ENCODE measurements around the gene FBXW2. TPM values are rescaled to one million over a fixed set of nuclear protein-coding genes. Genes with fewer than 3 reads are reported as not detected.

FBXW2 gene
- total and polyA plus RNA-seq, 8 donors = 47.9 to 93.4 (median 50.9) TPM

GRCh38 chr9:120829650-120830049 is 36.4 kb upstream of the FBXW2 start:
- no peak for DNase-seq
- no peak for ATAC-seq
- peaks cover 3 to 88% of the 10 kb centered on the region in 2 donors for H3K36me3 ChIP-seq

GRCh38 chr9:120820095-120820494 is 26.9 kb upstream of the FBXW2 start:
- intact Hi-C loops (cut with DNase I) = no loop called here
- H3K4me3 ChIP-seq = no peak overlapping the region
- H3K36me3 ChIP-seq = peaks cover 0 to 91% of the 10 kb centered on the region in 2 donors
- no peak for TF ChIP-seq CTCF (IDR thresholded peaks at IDR 0.05)
- ATAC-seq = no peak
- DNase-seq = no peak
- H3K27me3 ChIP-seq = no peaks in the 10 kb centered on the region
- H3K4me1 ChIP-seq = no peaks in the 10 kb centered on the region
- H3K27ac ChIP-seq = no peak overlapping the region
- H3K9me3 ChIP-seq = no peaks in the 10 kb centered on the region

More at GRCh38 chr9:120829650-120830049, 36.4 kb upstream of the FBXW2 start:
- no peak for TF ChIP-seq CTCF (IDR thresholded peaks at IDR 0.05)
- Histone ChIP-seq H3K4me1 (no peaks in the 10 kb centered on the region), H3K9me3 (no peaks in the 10 kb centered on the region), H3K27me3 (no peaks in the 10 kb centered on the region), H3K4me3 (no peak overlapping the region), H3K27ac (no peak overlapping the region)
- intact Hi-C loops (cut with DNase I) = no loop called here

- intact Hi-C loops (cut with DNase I) = no loop called here
Observed at GRCh38 chr9:120818595-120818994, 25.4 kb upstream of the FBXW2 start.

GRCh38 chr9:120815075-120815474 is 21.9 kb upstream of the FBXW2 start:
- peaks cover 0 to 48% of the 10 kb centered on the region in 2 donors for H3K36me3 ChIP-seq
- no peak overlapping the region for H3K27ac ChIP-seq
- ATAC-seq (no peak), DNase-seq (no peak)
- H3K27me3 ChIP-seq = no peaks in the 10 kb centered on the region
- no peaks in the 10 kb centered on the region for H3K4me1 ChIP-seq
- TF ChIP-seq CTCF (IDR thresholded peaks at IDR 0.05) = no peak
- H3K4me3 ChIP-seq = no peak overlapping the region
- intact Hi-C loops (cut with DNase I) = no loop called here
- H3K9me3 ChIP-seq = peaks cover 0 to 10% of the 10 kb centered on the region in 2 donors

More at GRCh38 chr9:120818595-120818994, 25.4 kb upstream of the FBXW2 start:
- Histone ChIP-seq H3K36me3 (peaks cover 0 to 79% of the 10 kb centered on the region in 2 donors), H3K4me1 (no peaks in the 10 kb centered on the region), H3K9me3 (no peaks in the 10 kb centered on the region), H3K27me3 (no peaks in the 10 kb centered on the region), H3K4me3 (no peak overlapping the region), H3K27ac (no peak overlapping the region)
- ATAC-seq (no peak), DNase-seq (no peak)
- TF ChIP-seq CTCF (IDR thresholded peaks at IDR 0.05) = no peak

- ATAC-seq = no peak
- Histone ChIP-seq H3K27me3 (no peaks in the 10 kb centered on the region), H3K9me3 (peaks cover 0 to 66% of the 10 kb centered on the region in 2 donors), H3K36me3 (no peaks in the 10 kb centered on the region), H3K4me3 (no peak overlapping the region), H3K27ac (no peak overlapping the region), H3K4me1 (no peaks in the 10 kb centered on the region)
- intact Hi-C loops (cut with DNase I) = no loop called here
- no peak for TF ChIP-seq CTCF (IDR thresholded peaks at IDR 0.05)
- no peak for DNase-seq
Observed at GRCh38 chr9:120808931-120809330, 15.7 kb upstream of the FBXW2 start.

Measured in left lung (tissue), 10 donors.